ENCODE results near the gene TRIP13. TPM values are rescaled to one million over a fixed set of nuclear protein-coding genes. Genes with fewer than 3 reads are reported as not detected.

Gene TRIP13
- total and polyA plus RNA-seq, 2 of the 4 experiments (the other 2 are of a cell fraction), result 17.1 to 35.5 TPM

GRCh38 chr5:907366-907910 is 14.8 kb downstream of the TRIP13 start:
- Histone ChIP-seq H2BK20ac (ENCODE audit: low read depth, low read length) (no peak overlapping the region), H3K56ac (ENCODE audit: extremely low read depth, insufficient read depth, low read length) (no peak overlapping the region), H3K27ac (ENCODE audit: insufficient read depth, low read length) (no peak overlapping the region), H3K4ac (ENCODE audit: low read depth, low read length) (no peak overlapping the region), H3K79me1 (ENCODE audit: low read depth in 1 of 2, low read length in 2 of 2) (peaks cover 0 to 2% of the 10 kb centered on the region in 2 experiments; a peak in 1 of 4 replicates), H2AK9ac (replicated peaks; ENCODE audit: low read depth, low read length, poor library complexity) (peak overlapping the region; percentile 25), H2BK5ac (ENCODE audit: low read depth, low read length, poor library complexity, severe bottlenecking) (no peak overlapping the region), H4K20me1 (ENCODE audit: insufficient read depth, low read length) (no peaks in the 10 kb centered on the region), H3K23ac (ENCODE audit: low read depth, low read length) (no peak overlapping the region), H3K9ac (ENCODE audit: low read depth, low read length) (no peak overlapping the region), H3K9me3 (ENCODE audit: control insufficient read depth, insufficient read depth, low read length) (no peaks in the 10 kb centered on the region), H3K9me1 (ENCODE audit: insufficient read depth, low read length) (no peaks in the 10 kb centered on the region), H2AK5ac (ENCODE audit: low read depth, low read length) (no peak overlapping the region), H3K27me3 (ENCODE audit: control insufficient read depth, insufficient read depth, low read length) (no peaks in the 10 kb centered on the region), H4K5ac (ENCODE audit: low read depth, low read length) (no peak overlapping the region), H3K4me2 (ENCODE audit: low read depth, low read length) (no peak overlapping the region), H3K4me3 (ENCODE audit: insufficient read depth, low read depth, low read length) (no peak overlapping the region), H2BK15ac (ENCODE audit: low read depth, low read length) (no peak overlapping the region), H2BK120ac (ENCODE audit: low read depth, low read length) (no peak overlapping the region), H2AFZ (replicated peaks; ENCODE audit: low read length, poor library complexity) (no peak overlapping the region), H4K91ac (ENCODE audit: insufficient read depth, low read depth, low read length) (no peak overlapping the region), H3K36me3 (ENCODE audit: control insufficient read depth, insufficient read depth, low read length) (peaks cover 19% of the 10 kb centered on the region), H3K4me1 (ENCODE audit: control insufficient read depth, insufficient read depth, low read length) (no peaks in the 10 kb centered on the region), H4K8ac (ENCODE audit: low read depth in 2 of 2, low read length in 2 of 2) (no peak overlapping the region), H3K14ac (replicated peaks; ENCODE audit: low read depth, low read length) (no peak overlapping the region), H3K18ac (ENCODE audit: low read depth, low read length) (no peak overlapping the region)
- WGBS, 2 experiments (ENCODE audit: extremely low coverage in 2 of 2, insufficient read length in 1 of 2), result 100% methylated on average over 2 of the region's 7 CpGs; no CpG with 5 or more reads in 1 of the 2 experiments
- ChIA-PET POLR2A (ENCODE audit: unreplicated experiment) (no interaction called here), CTCF (no interaction called here)
- in situ Hi-C loops (cut with MboI; ENCODE audit: low sequenced_read_pairs), result no loop called here
- dilution Hi-C loops (cut with HindIII; ENCODE audit: low sequenced_read_pairs, unreplicated experiment), result no loop called here
- no TSS peak for BruUV-seq (replicated peaks)
- TF ChIP-seq FOS (IDR thresholded peaks at IDR 0.05; ENCODE audit: low read depth, low read length), result no peak
- no peak for TF ChIP-seq CHD1 (IDR thresholded peaks at IDR 0.05; ENCODE audit: low read depth, low read length)
- no peak for TF ChIP-seq ELK1 (IDR thresholded peaks at IDR 0.05; ENCODE audit: borderline replicate concordance, low read depth, low read length)
- DNase-seq, result no peak
- intact Hi-C loops (cut with micrococcal nuclease), result loop anchor here (10.0 kb wide), 2 partner anchors 433 to 593 kb away; no protein-coding TSS in a partner anchor
- no peak for ATAC-seq (ENCODE audit: low read depth)

Data from IMR-90 (cell line).